IMR-90 (cell line): ENCODE measurements around the gene BRIP1. TPM values are rescaled to one million over a fixed set of nuclear protein-coding genes. Genes with fewer than 3 reads are reported as not detected.

Source experiments
- ATAC-seq: fragments of 200-7000 bp; cut with Tn5 transposase; 2 replicates; pipeline ENCODE4 v1.9.1; 2020; ENCODE audit warnings: low read depth, mild to moderate bottlenecking, moderate library complexity
- BruUV-seq: library from RNA; stranded (reverse); fragments of 400-500 nt; replicated peaks from 2 replicates; lab custom pipeline; 2021; lab: Mats Ljungman, UMichigan
- CTCF ChIA-PET: fragments of 300-600 bp; formaldehyde crosslinking; extraction: SDS; loops from one replicate; lab custom pipeline; 2021; ENCODE audit warnings: antibody characterized with exemption; lab: Yijun Ruan, JAX
- POLR2A ChIA-PET: fragments of 300-600 bp; sonication (Branson Sonifier 250); formaldehyde crosslinking; loops from one replicate; lab custom pipeline; 2022; ENCODE audit warnings: antibody characterized with exemption; ENCODE audit not compliant: unreplicated experiment; lab: Charles Lee
- DNase-seq: peaks from one replicate; pipeline ENCODE4 v3.0.0; 2013
- H2AFZ ChIP-seq: replicated peaks from 2 replicates; pipeline ENCODE3; 2013; ENCODE audit warnings: low read length, mild to moderate bottlenecking; ENCODE audit not compliant: poor library complexity
- H2AK5ac ChIP-seq: 2 replicates; pipeline ENCODE4 v1.6.1; 2013; ENCODE audit warnings: low read depth, low read length, inconsistent platforms
- H2AK9ac ChIP-seq: replicated peaks from 2 replicates; pipeline ENCODE3; 2013; ENCODE audit warnings: mild to moderate bottlenecking, low read depth, low read length, moderate library complexity; ENCODE audit not compliant: poor library complexity
- H2BK120ac ChIP-seq: 2 replicates; pipeline ENCODE4 v1.6.1; 2013; ENCODE audit warnings: low read depth, low read length, inconsistent platforms
- H2BK15ac ChIP-seq: 3 replicates; pipeline ENCODE4 v1.6.1; 2013; ENCODE audit warnings: low read depth, low read length, inconsistent platforms
- H2BK20ac ChIP-seq: 2 replicates; pipeline ENCODE4 v1.6.1; 2013; ENCODE audit warnings: low read depth, mild to moderate bottlenecking, inconsistent platforms, low read length, moderate library complexity
- H2BK5ac ChIP-seq: 2 replicates; pipeline ENCODE4 v1.6.1; 2013; ENCODE audit warnings: mild to moderate bottlenecking, low read depth, low read length, inconsistent platforms; ENCODE audit not compliant: poor library complexity, severe bottlenecking
- H3K14ac ChIP-seq: replicated peaks from 2 replicates; pipeline ENCODE4 v1.6.1; 2013; ENCODE audit warnings: low read depth, low read length, inconsistent platforms
- H3K18ac ChIP-seq: 2 replicates; pipeline ENCODE4 v1.6.1; 2013; ENCODE audit warnings: low read depth, low read length, control low read depth
- H3K23ac ChIP-seq: 2 replicates; pipeline ENCODE4 v1.6.1; 2013; ENCODE audit warnings: low read depth, low read length, inconsistent platforms
- H3K27ac ChIP-seq: 2 replicates; pipeline ENCODE4 v1.5.1; 2013; ENCODE audit warnings: mild to moderate bottlenecking, control low read depth, low read length; ENCODE audit not compliant: insufficient read depth
- H3K27me3 ChIP-seq: 2 replicates; pipeline ENCODE4 v1.6.1; 2013; ENCODE audit warnings: low read length; ENCODE audit not compliant: control insufficient read depth, insufficient read depth
- H3K36me3 ChIP-seq: 2 replicates; pipeline ENCODE4 v1.6.1; 2013; ENCODE audit warnings: low read length, mixed read lengths; ENCODE audit not compliant: control insufficient read depth, insufficient read depth
- H3K4ac ChIP-seq: 2 replicates; pipeline ENCODE4 v1.6.1; 2013; ENCODE audit warnings: low read depth, low read length, inconsistent platforms
- H3K4me1 ChIP-seq: 2 replicates; pipeline ENCODE4 v1.6.1; 2013; ENCODE audit warnings: low read length, mixed read lengths; ENCODE audit not compliant: control insufficient read depth, insufficient read depth
- H3K4me2 ChIP-seq: 2 replicates; pipeline ENCODE4 v1.6.1; 2013; ENCODE audit warnings: low read depth, mild to moderate bottlenecking, control low read depth, low read length, moderate library complexity
- H3K4me3 ChIP-seq: 2 replicates; pipeline ENCODE4 v1.5.1; 2013; ENCODE audit warnings: low read depth, mild to moderate bottlenecking, control low read depth, low read length, moderate library complexity; ENCODE audit not compliant: insufficient read depth
- H3K56ac ChIP-seq: 2 replicates; pipeline ENCODE4 v1.6.1; 2013; ENCODE audit warnings: low read length, inconsistent platforms; ENCODE audit not compliant: insufficient read depth; ENCODE audit errors: extremely low read depth
- H3K79me1 ChIP-seq, 2 experiments: 2 replicates each; pipeline ENCODE4 v1.6.1; 2013; ENCODE audit warnings: low read length in 2 of 2, inconsistent platforms in 1 of 2, low read depth in 1 of 2
- H3K9ac ChIP-seq: 2 replicates; pipeline ENCODE4 v1.6.1; 2013; ENCODE audit warnings: low read depth, low read length, control low read depth
- H3K9me1 ChIP-seq: 2 replicates; pipeline ENCODE4 v1.6.1; 2013; ENCODE audit warnings: low read length, inconsistent platforms; ENCODE audit not compliant: insufficient read depth
- H3K9me3 ChIP-seq: 2 replicates; pipeline ENCODE4 v1.6.1; 2013; ENCODE audit warnings: low read length; ENCODE audit not compliant: control insufficient read depth, insufficient read depth
- H4K20me1 ChIP-seq: 2 replicates; pipeline ENCODE4 v1.6.1; 2013; ENCODE audit warnings: low read length, inconsistent platforms; ENCODE audit not compliant: insufficient read depth
- H4K5ac ChIP-seq: 2 replicates; pipeline ENCODE4 v1.6.1; 2013; ENCODE audit warnings: mild to moderate bottlenecking, low read depth, low read length, control low read depth
- H4K8ac ChIP-seq, 2 experiments: 2 replicates each; pipeline ENCODE4 v1.6.1; 2013; ENCODE audit warnings: low read depth in 2 of 2, low read length in 2 of 2, control low read depth in 1 of 2, inconsistent platforms in 1 of 2
- H4K91ac ChIP-seq: 2 replicates; pipeline ENCODE4 v1.6.1; 2013; ENCODE audit warnings: low read depth, low read length, inconsistent platforms; ENCODE audit not compliant: insufficient read depth
- CHD1 ChIP-seq: IDR thresholded peaks from 2 replicates; pipeline ENCODE4 v1.6.1; 2012; ENCODE audit warnings: low read depth, low read length, improper control_type of control experiment
- FOS ChIP-seq: fragments of 150-350 bp; IDR thresholded peaks from 2 replicates; pipeline ENCODE4 v1.6.1; 2016; ENCODE audit warnings: low read depth, low read length
- MXI1 ChIP-seq: IDR thresholded peaks from 2 replicates; pipeline ENCODE4 v1.6.1; 2012; ENCODE audit warnings: low read depth, mild to moderate bottlenecking, low read length, moderate library complexity, borderline replicate concordance
- RAD21 ChIP-seq: IDR thresholded peaks from 2 replicates; pipeline ENCODE4 v1.6.1; 2012; ENCODE audit warnings: low read length, improper control_type of control experiment
- SMC3 ChIP-seq: fragments of 150-350 bp; IDR thresholded peaks from 2 replicates; pipeline ENCODE4 v1.6.1; 2016; ENCODE audit warnings: low read depth, mild to moderate bottlenecking, antibody characterized with exemption, low read length, moderate library complexity
- WGBS, 2 experiments: methylation state at CpG; one replicate each; pipeline versions ENCODE4 v1.1.5 to v1.1.7; 2013; ENCODE audit warnings: missing lambda C conversion rate in 2 of 2; ENCODE audit not compliant: insufficient read length in 1 of 2; ENCODE audit errors: extremely low coverage in 2 of 2; 5-methylcytosine and 5-hydroxymethylcytosine counted together
- dilution Hi-C: fragments of 300-500 bp; cut with HindIII; formaldehyde crosslinking; loops from one replicate; pipeline ENCODE4 v1.14.3; 2018; ENCODE audit warnings: low sequenced_read_pairs; ENCODE audit not compliant: unreplicated experiment
- in situ Hi-C: fragments of 300-500 bp; cut with MboI; formaldehyde crosslinking; loops from 3 replicates; pipeline ENCODE4 v1.14.3; 2019; ENCODE audit warnings: low sequenced_read_pairs, inconsistent platforms, mixed read lengths
- intact Hi-C: fragments of 100-400 bp; cut with micrococcal nuclease; formaldehyde crosslinking; loops from 2 replicates; pipeline ENCODE4 v1.10.0; 2022
- polyA plus RNA-seq, 3 experiments: library from polyadenylated mRNA; depleted of rRNA; stranded (reverse); fragments of >200 nt; gene quantifications; 2 replicates each; pipeline ENCODE4 v1.2.3, GENCODE V29; 2012; ENCODE audit warnings: low replicate concordance in 1 of 3
- total RNA-seq: library from RNA; depleted of rRNA; stranded (reverse); fragments of >200 nt; gene quantifications from 2 replicates; pipeline ENCODE4 v1.2.3, GENCODE V29; 2012
- TF ChIP-seq, protein P1 (sequence below): fragments of 150-350 bp; IDR thresholded peaks from 2 replicates; pipeline ENCODE4 v1.6.1; 2017; ENCODE audit warnings: mild to moderate bottlenecking, antibody characterized with exemption, low read length, low read depth

Gene BRIP1
- total and polyA plus RNA-seq, 2 of the 4 experiments (the other 2 are of a cell fraction) = 6.1 to 19.7 TPM

GRCh38 chr17:61839300-61839786 lies 24.0 kb downstream of the BRIP1 start:
- intact Hi-C loops = no loop called here

More at GRCh38 chr17:61839300-61839786, 24.0 kb downstream of the BRIP1 start:
- no peaks in the 10 kb centered on the region for H3K27me3 ChIP-seq
- no peak overlapping the region for H2BK120ac ChIP-seq
- H3K36me3 ChIP-seq = 0 out of 2 replicates have a peak, but pooled peaks cover 3% of the 10 kb centered on the region
- H3K4me1 ChIP-seq = peaks cover 4% of the 10 kb centered on the region
- CTCF ChIA-PET = interaction anchor here (1.4 to 1.6 kb wide), 2 partner anchors 24 to 204 kb away, joined by 4 to 5 read pairs; partner anchors contain the start of gene BRIP1
- no peak overlapping the region for H2BK20ac ChIP-seq
- H3K14ac ChIP-seq = no peak overlapping the region
- dilution Hi-C loops (no loop called here), in situ Hi-C loops (no loop called here)
- DNase-seq = no peak
- no peak overlapping the region for H3K4me2 ChIP-seq
- peaks cover 12 to 22% of the 10 kb centered on the region in 2 experiments for H3K79me1 ChIP-seq
- H2BK15ac ChIP-seq = no peak overlapping the region
- no peak overlapping the region for H4K5ac ChIP-seq
- H3K56ac ChIP-seq = no peak overlapping the region
- H3K4me3 ChIP-seq = no peak overlapping the region
- no peaks in the 10 kb centered on the region; the same call in 1 of the 2 replicates for H4K20me1 ChIP-seq
- no peak overlapping the region for H3K18ac ChIP-seq
- H4K91ac ChIP-seq = no peak overlapping the region
- no peak overlapping the region for H2AK9ac ChIP-seq
- H3K9ac ChIP-seq = no peak overlapping the region
- BruUV-seq = no TSS peak
- H4K8ac ChIP-seq = no peak overlapping the region
- H3K23ac ChIP-seq = no peak overlapping the region
- H3K9me1 ChIP-seq = peaks cover 5% of the 10 kb centered on the region
- H2AK5ac ChIP-seq = no peak overlapping the region
- no peak for ATAC-seq
- no peaks in the 10 kb centered on the region for H3K9me3 ChIP-seq
- H2AFZ ChIP-seq = no peak overlapping the region
- H2BK5ac ChIP-seq = no peak overlapping the region
- POLR2A ChIA-PET = no interaction called here
- H3K27ac ChIP-seq = no peak overlapping the region
- WGBS, 2 experiments = no CpG with 5 or more reads among the region's 1 CpG
- no peak for TF ChIP-seq FOS
- no peak for TF ChIP-seq MXI1
- no peak for TF ChIP-seq CHD1
- no peak for TF ChIP-seq RAD21
- TF ChIP-seq SMC3 = no peak
- TF ChIP-seq, protein P1, sequence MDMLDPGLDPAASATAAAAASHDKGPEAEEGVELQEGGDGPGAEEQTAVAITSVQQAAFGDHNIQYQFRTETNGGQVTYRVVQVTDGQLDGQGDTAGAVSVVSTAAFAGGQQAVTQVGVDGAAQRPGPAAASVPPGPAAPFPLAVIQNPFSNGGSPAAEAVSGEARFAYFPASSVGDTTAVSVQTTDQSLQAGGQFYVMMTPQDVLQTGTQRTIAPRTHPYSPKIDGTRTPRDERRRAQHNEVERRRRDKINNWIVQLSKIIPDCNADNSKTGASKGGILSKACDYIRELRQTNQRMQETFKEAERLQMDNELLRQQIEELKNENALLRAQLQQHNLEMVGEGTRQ = no peak
- H3K4ac ChIP-seq = no peak overlapping the region
